Measurements from ENCODE around the gene EVI5L. TPM values are rescaled to one million over a fixed set of nuclear protein-coding genes. Genes with fewer than 3 reads are reported as not detected.

Gene EVI5L
- total RNA-seq, 2 experiments from 2014 or later = 5.2 to 6.0 TPM

DNA sequence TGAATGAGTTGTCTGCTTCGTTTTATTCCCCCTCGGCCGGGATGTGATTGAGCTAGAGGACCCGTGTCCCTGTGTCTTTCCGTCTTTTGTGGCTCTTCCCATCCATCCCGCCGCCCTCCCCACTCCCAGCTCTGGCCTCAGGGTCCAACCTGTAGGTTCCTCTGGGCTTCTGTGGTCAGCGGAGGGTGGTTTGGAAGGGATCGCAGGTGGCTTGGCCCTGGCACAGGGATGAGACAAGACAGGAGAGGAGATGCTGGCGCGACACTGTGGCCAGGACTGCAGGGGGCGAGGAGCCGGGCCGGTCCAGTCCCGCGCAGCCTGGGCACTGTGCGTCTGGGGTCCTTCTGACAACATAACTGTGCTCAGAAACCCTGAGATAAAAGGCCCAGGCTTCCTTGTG, 2.0 kb downstream of the EVI5L start:
- Mint-ChIP-seq H3K4me3 (peak overlapping the region; percentile 89), H3K27me3 (no peaks in the 10 kb centered on the region), H3K9me3 (no peaks in the 10 kb centered on the region), H3K27ac (no peak overlapping the region), H3K36me3 (ENCODE audit: low read depth) (no peaks in the 10 kb centered on the region), H3K4me1 (ENCODE audit: low read depth) (peaks cover 11% of the 10 kb centered on the region)
- no peak overlapping the region for H3K4me3 ChIP-seq (ENCODE audit: low read length)
- H3K9me3 ChIP-seq (ENCODE audit: control insufficient read depth in 1 of 2, insufficient read depth in 1 of 2, low read length in 2 of 2) = no peaks in the 10 kb centered on the region
- H3K4me1 ChIP-seq (ENCODE audit: insufficient read depth, low read length) = peaks cover 30% of the 10 kb centered on the region
- no peaks in the 10 kb centered on the region for H3K27me3 ChIP-seq (ENCODE audit: control insufficient read depth in 1 of 2, insufficient read depth in 2 of 2, low read length in 2 of 2)
- POLR2A ChIA-PET = no interaction called here
- H3K27ac ChIP-seq (ENCODE audit: low read depth in 1 of 2, low read length in 2 of 2) = no peak overlapping the region
- ATAC-seq (ENCODE audit: poor library complexity) (no peak), DNase-seq (no peak)
- H3K36me3 ChIP-seq (ENCODE audit: insufficient read depth, low read length) = no peaks in the 10 kb centered on the region
- CTCF ChIA-PET = interaction anchor here (1.3 kb wide), 1 partner anchor 151 kb away, joined by 4 read pairs; the partner anchor contains the start of gene TRAPPC5
- TF ChIP-seq, protein P1, sequence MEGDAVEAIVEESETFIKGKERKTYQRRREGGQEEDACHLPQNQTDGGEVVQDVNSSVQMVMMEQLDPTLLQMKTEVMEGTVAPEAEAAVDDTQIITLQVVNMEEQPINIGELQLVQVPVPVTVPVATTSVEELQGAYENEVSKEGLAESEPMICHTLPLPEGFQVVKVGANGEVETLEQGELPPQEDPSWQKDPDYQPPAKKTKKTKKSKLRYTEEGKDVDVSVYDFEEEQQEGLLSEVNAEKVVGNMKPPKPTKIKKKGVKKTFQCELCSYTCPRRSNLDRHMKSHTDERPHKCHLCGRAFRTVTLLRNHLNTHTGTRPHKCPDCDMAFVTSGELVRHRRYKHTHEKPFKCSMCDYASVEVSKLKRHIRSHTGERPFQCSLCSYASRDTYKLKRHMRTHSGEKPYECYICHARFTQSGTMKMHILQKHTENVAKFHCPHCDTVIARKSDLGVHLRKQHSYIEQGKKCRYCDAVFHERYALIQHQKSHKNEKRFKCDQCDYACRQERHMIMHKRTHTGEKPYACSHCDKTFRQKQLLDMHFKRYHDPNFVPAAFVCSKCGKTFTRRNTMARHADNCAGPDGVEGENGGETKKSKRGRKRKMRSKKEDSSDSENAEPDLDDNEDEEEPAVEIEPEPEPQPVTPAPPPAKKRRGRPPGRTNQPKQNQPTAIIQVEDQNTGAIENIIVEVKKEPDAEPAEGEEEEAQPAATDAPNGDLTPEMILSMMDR (IDR thresholded peaks at IDR 0.05) = no peak
- intact Hi-C loops (cut with DNase I, micrococcal nuclease) = no loop called here

DNA sequence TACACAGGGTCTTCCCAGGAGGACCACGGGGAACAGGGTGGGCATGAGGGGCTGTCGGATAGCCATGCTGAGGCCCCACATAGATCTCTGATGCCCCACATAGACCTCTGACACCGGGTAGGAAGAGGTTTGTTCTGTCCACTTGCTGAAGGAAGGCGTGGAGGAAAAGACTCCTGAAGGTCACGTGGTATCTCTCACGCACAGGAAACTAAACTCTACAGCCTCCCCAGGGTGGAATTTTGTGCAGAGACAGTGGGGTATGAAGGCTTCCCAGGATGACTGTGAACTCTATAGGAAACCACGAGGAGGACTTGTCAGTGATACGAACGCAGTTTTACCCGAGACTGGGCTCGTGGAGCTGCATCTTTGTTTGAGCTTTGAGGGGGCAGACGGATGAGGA, 2.8 kb downstream of the EVI5L start:
- H3K27me3 Mint-ChIP-seq = no peaks in the 10 kb centered on the region
- TF ChIP-seq, protein P1 (IDR thresholded peaks at IDR 0.05) = no peak
- peak overlapping the region; percentile 45 for H3K4me3 Mint-ChIP-seq
- intact Hi-C loops (cut with DNase I, micrococcal nuclease) = no loop called here
- H3K36me3 Mint-ChIP-seq (ENCODE audit: low read depth) = no peaks in the 10 kb centered on the region
- no peak overlapping the region for H3K27ac Mint-ChIP-seq
- peaks cover 11% of the 10 kb centered on the region for H3K4me1 Mint-ChIP-seq (ENCODE audit: low read depth)
- Histone ChIP-seq H3K27me3 (ENCODE audit: control insufficient read depth in 1 of 2, insufficient read depth in 2 of 2, low read length in 2 of 2) (no peaks in the 10 kb centered on the region), H3K4me1 (ENCODE audit: insufficient read depth, low read length) (peaks cover 30% of the 10 kb centered on the region), H3K27ac (ENCODE audit: low read depth in 1 of 2, low read length in 2 of 2) (no peak overlapping the region), H3K9me3 (ENCODE audit: control insufficient read depth in 1 of 2, insufficient read depth in 1 of 2, low read length in 2 of 2) (no peaks in the 10 kb centered on the region), H3K36me3 (ENCODE audit: insufficient read depth, low read length) (no peaks in the 10 kb centered on the region), H3K4me3 (ENCODE audit: low read length) (no peak overlapping the region)
- no peak for ATAC-seq (ENCODE audit: poor library complexity)
- no peaks in the 10 kb centered on the region for H3K9me3 Mint-ChIP-seq
- POLR2A ChIA-PET = no interaction called here
- CTCF ChIA-PET = interaction anchor here (1.1 kb wide), 1 partner anchor 152 kb away, joined by 3 read pairs; the partner anchor contains the start of gene TRAPPC5
- no peak for DNase-seq

DNA sequence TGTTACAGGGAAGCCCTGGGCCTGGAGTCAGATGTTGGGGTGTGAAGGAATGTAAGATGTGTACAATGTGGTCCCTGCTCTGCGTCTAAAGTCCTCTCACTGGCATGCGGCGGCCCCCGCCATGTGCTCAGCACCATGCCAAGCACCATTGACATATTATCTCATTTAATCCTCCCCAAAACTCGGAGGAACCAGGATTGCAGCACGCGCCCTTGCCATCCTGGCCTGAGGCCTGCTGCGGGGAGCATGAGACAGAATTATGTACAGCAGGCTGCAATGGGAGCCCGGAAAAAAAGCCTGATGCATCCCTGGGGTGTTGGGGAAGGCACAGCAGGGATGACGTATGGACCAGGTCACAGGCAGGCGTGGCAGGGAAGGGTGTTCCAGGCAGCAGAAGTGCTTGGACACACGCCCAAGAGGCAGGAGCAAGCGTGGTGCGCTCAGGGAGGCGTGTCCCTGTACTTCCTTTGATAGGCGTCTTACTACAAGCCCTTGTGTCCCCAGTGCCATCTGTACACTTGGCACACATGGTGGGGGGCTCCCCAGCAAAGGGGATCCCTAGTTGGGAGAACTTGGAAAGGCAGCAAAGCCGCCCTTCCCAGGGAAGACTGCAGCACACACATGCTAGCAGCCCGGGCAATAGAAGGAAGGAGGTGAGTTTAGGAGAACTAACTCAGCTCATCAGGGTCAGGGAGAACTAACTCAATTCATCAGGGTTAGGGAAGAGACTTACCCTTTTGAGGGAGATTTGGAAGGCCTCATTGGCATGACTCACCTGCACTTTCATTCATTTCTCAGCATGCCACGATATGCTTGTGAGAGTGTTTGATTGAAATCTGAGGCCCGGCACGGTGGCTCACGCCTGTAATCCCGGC, 3.4 kb downstream of the EVI5L start:
- no peaks in the 10 kb centered on the region for H3K9me3 ChIP-seq (ENCODE audit: control insufficient read depth in 1 of 2, insufficient read depth in 1 of 2, low read length in 2 of 2)
- ChIA-PET CTCF (interaction anchor here (1.1 kb wide), 1 partner anchor 153 kb away, joined by 3 read pairs; the partner anchor contains the start of gene TRAPPC5), POLR2A (no interaction called here)
- no peaks in the 10 kb centered on the region for H3K36me3 ChIP-seq (ENCODE audit: insufficient read depth, low read length)
- H3K36me3 Mint-ChIP-seq (ENCODE audit: low read depth) = no peaks in the 10 kb centered on the region
- DNase-seq = no peak
- TF ChIP-seq, protein P1 (IDR thresholded peaks at IDR 0.05) = no peak
- H3K4me3 ChIP-seq (ENCODE audit: low read length) = no peak overlapping the region
- H3K4me3 Mint-ChIP-seq = no peak overlapping the region
- H3K27ac Mint-ChIP-seq = no peak overlapping the region
- H3K4me1 Mint-ChIP-seq (ENCODE audit: low read depth) = peaks cover 11% of the 10 kb centered on the region
- no peak for ATAC-seq (ENCODE audit: poor library complexity)
- no peak overlapping the region for H3K27ac ChIP-seq (ENCODE audit: low read depth in 1 of 2, low read length in 2 of 2)
- no peaks in the 10 kb centered on the region for H3K27me3 ChIP-seq (ENCODE audit: control insufficient read depth in 1 of 2, insufficient read depth in 2 of 2, low read length in 2 of 2)
- no peaks in the 10 kb centered on the region for H3K9me3 Mint-ChIP-seq
- peaks cover 29% of the 10 kb centered on the region for H3K4me1 ChIP-seq (ENCODE audit: insufficient read depth, low read length)
- H3K27me3 Mint-ChIP-seq = no peaks in the 10 kb centered on the region
- intact Hi-C loops (cut with DNase I, micrococcal nuclease) = no loop called here
